GM12878 (cell line): ENCODE data around the gene TRIM67. TPM values are rescaled to one million over a fixed set of nuclear protein-coding genes. Genes with fewer than 3 reads are reported as not detected.

Experiments
- ATAC-seq: fragments of 200-7000 bp; cut with Tn5 transposase; 3 replicates; pipeline ENCODE4 v1.9.1; 2020; ENCODE audit warnings: mild to moderate bottlenecking, moderate library complexity
- BruUV-seq: library from RNA; stranded (reverse); fragments of 400-500 nt; replicated peaks from 2 replicates; lab custom pipeline; 2021; lab: Mats Ljungman, UMichigan
- CTCF ChIA-PET: fragments of 300-600 bp; sonication (Branson Sonifier 250); formaldehyde crosslinking; extraction: SDS; loops from one replicate; lab custom pipeline; 2021; ENCODE audit warnings: inconsistent platforms; lab: Yijun Ruan, JAX
- POLR2A ChIA-PET: fragments of 350-600 bp; formaldehyde crosslinking; extraction: SDS; loops from one replicate; lab custom pipeline; 2021; ENCODE audit warnings: inconsistent platforms; lab: Charles Lee
- RAD21 ChIA-PET: fragments of 300-600 bp; sonication (Branson Sonifier 250); formaldehyde crosslinking; loops from one replicate; lab custom pipeline; 2023; ENCODE audit warnings: antibody characterized with exemption; ENCODE audit not compliant: unreplicated experiment; lab: Charles Lee
- SMC1A ChIA-PET: fragments of 300-600 bp; sonication (Branson Sonifier 250); formaldehyde crosslinking; loops from one replicate; lab custom pipeline; 2023; ENCODE audit not compliant: unreplicated experiment, uncharacterized antibody; lab: Charles Lee
- DNase-seq: peaks from one replicate; pipeline ENCODE4 v3.0.0-alpha.2; 2011; ENCODE audit warnings: low read depth, low spot score
- FAIRE-seq: peaks from 3 replicates; lab custom pipeline; 2011; peaks lifted over from hg19 to GRCh38; lab: Jason Lieb, UNC
- H2AFZ ChIP-seq: 2 replicates; pipeline ENCODE4 v1.6.0; 2011; ENCODE audit warnings: low read depth, low read length, control low read depth; ENCODE audit not compliant: control insufficient read depth
- H3K27ac ChIP-seq: 2 replicates; pipeline ENCODE4 v1.5.1; 2011; ENCODE audit warnings: control low read depth; ENCODE audit not compliant: control insufficient read depth, insufficient read depth
- H3K27me3 ChIP-seq, 2 experiments: replicated peaks in 1 of 2; 2 replicates each; pipeline versions ENCODE4 v1.6.0 to v1.6.1; 2011; ENCODE audit warnings: low read length in 1 of 2; ENCODE audit not compliant: control insufficient read depth in 2 of 2, insufficient read depth in 2 of 2
- H3K36me3 ChIP-seq, 2 experiments: 2 replicates each; pipeline ENCODE4 v1.5.1; 2011; ENCODE audit warnings: low read length in 1 of 2; ENCODE audit not compliant: control insufficient read depth in 2 of 2, insufficient read depth in 2 of 2
- H3K4me1 ChIP-seq: 2 replicates; pipeline ENCODE4 v1.6.1; 2011; ENCODE audit warnings: mild to moderate bottlenecking, low read length, moderate library complexity, mixed read lengths; ENCODE audit not compliant: control insufficient read depth, insufficient read depth
- H3K4me2 ChIP-seq: 2 replicates; pipeline ENCODE4 v1.6.0; 2011; ENCODE audit warnings: control low read depth; ENCODE audit not compliant: control insufficient read depth, insufficient read depth
- H3K4me3 ChIP-seq: fragments of 200-600 bp; sonication (generic); 2 replicates; pipeline ENCODE4 v1.5.1; 2016
- H3K79me2 ChIP-seq: 2 replicates; pipeline ENCODE4 v1.6.0; 2011; ENCODE audit warnings: low read length; ENCODE audit not compliant: control insufficient read depth, insufficient read depth
- H3K9ac ChIP-seq: 2 replicates; pipeline ENCODE4 v1.8.0; 2011; ENCODE audit warnings: low read length, control low read depth, mixed read lengths; ENCODE audit not compliant: control insufficient read depth, insufficient read depth
- H3K9me3 ChIP-seq: replicated peaks from 3 replicates; pipeline ENCODE4 v1.5.1; 2011; ENCODE audit warnings: mild to moderate bottlenecking, low read length; ENCODE audit not compliant: control insufficient read depth, insufficient read depth
- H4K20me1 ChIP-seq: 2 replicates; pipeline ENCODE4 v1.6.0; 2011; ENCODE audit not compliant: control insufficient read depth, insufficient read depth
- ATF7 ChIP-seq: fragments of 450-650 bp; IDR thresholded peaks from 2 replicates; pipeline ENCODE4 v1.6.1; 2016; ENCODE audit warnings: low read depth, mild to moderate bottlenecking
- BCL3 ChIP-seq: IDR thresholded peaks from 2 replicates; pipeline ENCODE4 v1.6.1; 2011; ENCODE audit warnings: borderline replicate concordance, low read depth, mild to moderate bottlenecking, moderate library complexity, low read length; ENCODE audit not compliant: insufficient read depth, poor library complexity, severe bottlenecking
- BHLHE40 ChIP-seq, 2 experiments: fragments of 450-650 bp in 1 of 2; IDR thresholded peaks; 2 replicates each; pipeline ENCODE4 v1.6.1; 2011 to 2017; ENCODE audit warnings: low read depth in 2 of 2, borderline replicate concordance in 1 of 2, improper control_type of control experiment in 1 of 2, low read length in 1 of 2, mild to moderate bottlenecking in 1 of 2
- CEBPZ ChIP-seq: fragments of 150-350 bp; IDR thresholded peaks from 2 replicates; pipeline ENCODE4 v1.6.1; 2016; ENCODE audit warnings: low read depth, low read length
- JUND ChIP-seq: IDR thresholded peaks from 2 replicates; pipeline ENCODE4 v1.6.1; 2012; ENCODE audit warnings: low read depth, mild to moderate bottlenecking, low read length, improper control_type of control experiment, moderate library complexity
- MLLT1 ChIP-seq: fragments of 450-650 bp; IDR thresholded peaks from 2 replicates; pipeline ENCODE4 v1.6.1; 2016; ENCODE audit warnings: mild to moderate bottlenecking
- NR2C2 ChIP-seq: IDR thresholded peaks from 2 replicates; pipeline ENCODE4 v1.6.1; 2011; ENCODE audit warnings: borderline replicate concordance, low read depth; ENCODE audit not compliant: control insufficient read depth, insufficient read length
- PAX5 ChIP-seq: IDR thresholded peaks from 2 replicates; pipeline ENCODE4 v1.6.1; 2011; ENCODE audit warnings: low read depth, low read length, borderline replicate concordance
- TARDBP ChIP-seq: IDR thresholded peaks from 2 replicates; pipeline ENCODE4 v1.6.1; 2016; ENCODE audit warnings: borderline replicate concordance
- ZNF217 ChIP-seq: fragments of 450-650 bp; IDR thresholded peaks from 2 replicates; pipeline ENCODE4 v1.6.1; 2017; ENCODE audit warnings: antibody characterized with exemption, mild to moderate bottlenecking
- WGBS: methylation state at CpG from one replicate; pipeline ENCODE4 v1.1.6; 2016; ENCODE audit warnings: low lambda C conversion rate; ENCODE audit not compliant: insufficient replicate concordance, insufficient coverage; ENCODE audit errors: missing lambda C conversion rate; 5-methylcytosine and 5-hydroxymethylcytosine counted together
- in situ Hi-C: fragments of 300-500 bp; cut with MboI; formaldehyde crosslinking; loops from 9 replicates; pipeline ENCODE4 v1.14.3; 2018; ENCODE audit warnings: mixed read lengths
- intact Hi-C: fragments of 100-400 bp; cut with micrococcal nuclease; formaldehyde crosslinking; loops from one replicate; pipeline ENCODE4 v1.14.2; 2022; ENCODE audit not compliant: unreplicated experiment
- polyA plus RNA-seq, 11 experiments: library from polyadenylated mRNA; depleted of rRNA in 4 of 11; unstranded in 6 of 11; stranded (reverse) in 5 of 11; fragments of >200 nt; fragmentation: Nextera tagmentation in 4 of 11; fragmentation: Illumina TruSeq in 1 of 11; extraction: Ambion mirVana in 4 of 11; extraction: Trizol in 1 of 11; gene quantifications; 1 replicate in 1 of 11; 2 replicates in 10 of 11; pipeline versions ENCODE4 v1.2.1 to v1.2.3, GENCODE V29; 2011 to 2016; ENCODE audit warnings: inconsistent platforms in 2 of 11, missing spikeins in 2 of 11, low read depth in 1 of 11
- total RNA-seq, 4 experiments: library from RNA; depleted of rRNA in 3 of 4; stranded (reverse); fragments of >200 nt in 3 of 4; fragmentation: Illumina TruSeq in 1 of 4; extraction: Trizol in 1 of 4; gene quantifications; 2 replicates each; pipeline versions ENCODE4 v1.2.1 to v1.2.3, GENCODE V29; 2013 to 2021
- TF ChIP-seq, protein P1 (sequence below): fragments of 450-650 bp; IDR thresholded peaks from 2 replicates; pipeline ENCODE4 v1.6.1; 2017; ENCODE audit warnings: mild to moderate bottlenecking, low read depth, inconsistent platforms; ENCODE audit not compliant: poor library complexity, severe bottlenecking

TRIM67 gene
- total and polyA plus RNA-seq, 10 of the 15 experiments (the other 5 are each of a cell fraction or from before 2014, with no cell fraction given), result under 0.01 to 0.01 TPM; not detected in 8

- H3K27ac ChIP-seq, result no peak overlapping the region
- ATAC-seq, result no peak
- no TSS peak for BruUV-seq
- H3K9ac ChIP-seq, result no peak overlapping the region
- POLR2A ChIA-PET, result no interaction called here
- CTCF ChIA-PET, result interaction anchor here (0.7 to 1.2 kb wide), 2 partner anchors 50 to 206 kb away, joined by 3 read pairs; no protein-coding TSS in a partner anchor
- H3K9me3 ChIP-seq, result no peaks in the 10 kb centered on the region; the same call in 2 of the 3 replicates
- no peak for DNase-seq
- H3K4me2 ChIP-seq, result no peak overlapping the region
- H3K36me3 ChIP-seq, result no peaks in the 10 kb centered on the region
- H3K4me1 ChIP-seq, result no peaks in the 10 kb centered on the region
- H4K20me1 ChIP-seq, result no peaks in the 10 kb centered on the region
- H2AFZ ChIP-seq, result no peak overlapping the region
- intact Hi-C loops, result no loop called here
- peaks cover 4 to 14% of the 10 kb centered on the region in 2 experiments for H3K27me3 ChIP-seq
- H3K4me3 ChIP-seq, result no peak overlapping the region
- no peak for FAIRE-seq
- in situ Hi-C loops, result no loop called here
- SMC1A ChIA-PET, result no interaction called here
- WGBS, result 26% methylated on average over 15 of the region's 15 CpGs
- no peaks in the 10 kb centered on the region for H3K79me2 ChIP-seq
- RAD21 ChIA-PET, result no interaction called here
- TF ChIP-seq ATF7, result no peak
- TF ChIP-seq MLLT1, result no peak
- TF ChIP-seq JUND, result no peak
- TF ChIP-seq NR2C2, result no peak
- TF ChIP-seq, protein P1, sequence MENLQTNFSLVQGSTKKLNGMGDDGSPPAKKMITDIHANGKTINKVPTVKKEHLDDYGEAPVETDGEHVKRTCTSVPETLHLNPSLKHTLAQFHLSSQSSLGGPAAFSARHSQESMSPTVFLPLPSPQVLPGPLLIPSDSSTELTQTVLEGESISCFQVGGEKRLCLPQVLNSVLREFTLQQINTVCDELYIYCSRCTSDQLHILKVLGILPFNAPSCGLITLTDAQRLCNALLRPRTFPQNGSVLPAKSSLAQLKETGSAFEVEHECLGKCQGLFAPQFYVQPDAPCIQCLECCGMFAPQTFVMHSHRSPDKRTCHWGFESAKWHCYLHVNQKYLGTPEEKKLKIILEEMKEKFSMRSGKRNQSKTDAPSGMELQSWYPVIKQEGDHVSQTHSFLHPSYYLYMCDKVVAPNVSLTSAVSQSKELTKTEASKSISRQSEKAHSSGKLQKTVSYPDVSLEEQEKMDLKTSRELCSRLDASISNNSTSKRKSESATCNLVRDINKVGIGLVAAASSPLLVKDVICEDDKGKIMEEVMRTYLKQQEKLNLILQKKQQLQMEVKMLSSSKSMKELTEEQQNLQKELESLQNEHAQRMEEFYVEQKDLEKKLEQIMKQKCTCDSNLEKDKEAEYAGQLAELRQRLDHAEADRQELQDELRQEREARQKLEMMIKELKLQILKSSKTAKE, result no peak
- no peak for TF ChIP-seq PAX5
- TF ChIP-seq TARDBP, result no peak
- no peak for TF ChIP-seq ZNF217
- no peak for TF ChIP-seq CEBPZ
- TF ChIP-seq BHLHE40 (IDR thresholded peaks at IDR 0.05; ENCODE audit: borderline replicate concordance in 1 of 2, low read depth in 2 of 2, low read length in 1 of 2), result no peak
- no peak for TF ChIP-seq BCL3
Measured at GRCh38 chr1:231159963-231160761, 1.7 kb upstream of the TRIM67 start.
